K562 (cell line): ENCODE data around the gene LPGAT1. TPM values are rescaled to one million over a fixed set of nuclear protein-coding genes. Genes with fewer than 3 reads are reported as not detected.

Experiments
- ATF1 ChIP-seq, 2 experiments: fragments of 450-650 bp in 1 of 2; IDR thresholded peaks; 2 replicates each; pipeline ENCODE4 v1.6.1; 2016; ENCODE audit warnings: missing compliant biosample characterization in 1 of 2, missing genetic modification characterization in 1 of 2
- KLF10 ChIP-seq: fragments of 250-450 bp; sonication (Bioruptor Pico); IDR thresholded peaks from 2 replicates; pipeline ENCODE4 v1.6.1; 2021; ENCODE audit warnings: matching md5 sums
- MAFG ChIP-seq: fragments of 450-650 bp; conservative IDR thresholded peaks from 2 replicates; pipeline ENCODE4 v1.6.1; 2016; ENCODE audit warnings: missing genetic modification characterization, missing compliant biosample characterization
- NFE2 ChIP-seq: IDR thresholded peaks from 2 replicates; pipeline ENCODE4 v1.6.1; 2014; ENCODE audit warnings: antibody characterized with exemption, low read depth
- NFXL1 ChIP-seq: fragments of 450-650 bp; formaldehyde crosslinking; IDR thresholded peaks from 2 replicates; pipeline ENCODE4 v1.4.0; 2021; ENCODE audit warnings: mild to moderate bottlenecking
- PRPF4 ChIP-seq: fragments of 200-400 bp; formaldehyde crosslinking; IDR thresholded peaks from one replicate; pipeline ENCODE4 v1.6.1; 2017; ENCODE audit warnings: low read length, low read depth, mild to moderate bottlenecking; ENCODE audit not compliant: insufficient read depth, poor library complexity, severe bottlenecking
- RB1 ChIP-seq: fragments of 450-650 bp; IDR thresholded peaks from 2 replicates; pipeline ENCODE4 v1.6.1; 2017; ENCODE audit warnings: low read depth, mild to moderate bottlenecking
- RCOR1 ChIP-seq, 2 experiments: IDR thresholded peaks; 2 replicates each; pipeline ENCODE4 v1.6.1; 2012; ENCODE audit warnings: low read depth in 2 of 2, low read length in 2 of 2, borderline replicate concordance in 1 of 2, improper control_type of control experiment in 1 of 2
- STAG1 ChIP-seq: sonication (generic); formaldehyde crosslinking; IDR thresholded peaks from 2 replicates; pipeline ENCODE4 v1.5.0; 2020; ENCODE audit warnings: missing genetic modification reagents, borderline replicate concordance
- TRIM25 ChIP-seq: fragments of 450-650 bp; IDR thresholded peaks from 2 replicates; pipeline ENCODE4 v1.7.0; 2016; ENCODE audit warnings: borderline replicate concordance
- TSHZ1 ChIP-seq: fragments of 250-450 bp; sonication (Bioruptor Pico); IDR thresholded peaks from 2 replicates; pipeline ENCODE4 v1.4.0; 2020; ENCODE audit warnings: mild to moderate bottlenecking, moderate library complexity
- VEZF1 ChIP-seq: fragments of 200-800 bp; sonication (Bioruptor generic); IDR thresholded peaks from 2 replicates; pipeline ENCODE4 v1.6.1; 2017; ENCODE audit warnings: missing genetic modification characterization, missing compliant biosample characterization
- ZBTB17 ChIP-seq: fragments of 450-650 bp; formaldehyde crosslinking; IDR thresholded peaks from 2 replicates; pipeline ENCODE4 v1.4.0; 2020; ENCODE audit warnings: mild to moderate bottlenecking
- ZNF668 ChIP-seq: fragments of 250-450 bp; sonication (Bioruptor Pico); IDR thresholded peaks from 2 replicates; pipeline ENCODE4 v1.8.0; 2022; ENCODE audit warnings: mild to moderate bottlenecking, inconsistent platforms
- polyA plus RNA-seq, 8 experiments: library from polyadenylated mRNA; depleted of rRNA in 4 of 8; stranded (reverse) in 5 of 8; unstranded in 3 of 8; fragments of >200 nt; fragmentation: Nextera tagmentation in 2 of 8; fragmentation: Illumina TruSeq in 1 of 8; extraction: Ambion mirVana in 2 of 8; extraction: Trizol in 1 of 8; gene quantifications; 2 replicates each; pipeline versions ENCODE4 v1.2.1 to v1.2.3, GENCODE V29; 2011 to 2014; ENCODE audit warnings: inconsistent platforms in 1 of 8, missing spikeins in 1 of 8
- total RNA-seq, 7 experiments: library from RNA; depleted of rRNA in 6 of 7; stranded (reverse); fragments of >200 nt in 6 of 7; fragmentation: Illumina TruSeq in 2 of 7; extraction: Trizol in 2 of 7; gene quantifications; 2 replicates each; pipeline versions ENCODE4 v1.2.1 to v1.2.3, GENCODE V29; 2011 to 2021; ENCODE audit warnings: low replicate concordance in 1 of 7
- TF ChIP-seq, protein P1 (sequence below), 2 experiments: fragments of 200-800 bp in 1 of 2; sonication (Bioruptor generic) in 1 of 2; sonication (generic) in 1 of 2; formaldehyde crosslinking in 1 of 2; IDR thresholded peaks in 1 of 2; conservative IDR thresholded peaks in 1 of 2; 2 replicates each; pipeline versions ENCODE4 v1.5.0 to v1.6.1; 2016 to 2020; ENCODE audit warnings: missing compliant biosample characterization in 1 of 2, missing genetic modification characterization in 1 of 2, missing genetic modification reagents in 1 of 2

The LPGAT1 gene
- total and polyA plus RNA-seq, 9 of the 15 experiments (the other 6 are each of a cell fraction or from before 2014, with no cell fraction given): 5.7 to 31.4 (median 16.3) TPM

DNA sequence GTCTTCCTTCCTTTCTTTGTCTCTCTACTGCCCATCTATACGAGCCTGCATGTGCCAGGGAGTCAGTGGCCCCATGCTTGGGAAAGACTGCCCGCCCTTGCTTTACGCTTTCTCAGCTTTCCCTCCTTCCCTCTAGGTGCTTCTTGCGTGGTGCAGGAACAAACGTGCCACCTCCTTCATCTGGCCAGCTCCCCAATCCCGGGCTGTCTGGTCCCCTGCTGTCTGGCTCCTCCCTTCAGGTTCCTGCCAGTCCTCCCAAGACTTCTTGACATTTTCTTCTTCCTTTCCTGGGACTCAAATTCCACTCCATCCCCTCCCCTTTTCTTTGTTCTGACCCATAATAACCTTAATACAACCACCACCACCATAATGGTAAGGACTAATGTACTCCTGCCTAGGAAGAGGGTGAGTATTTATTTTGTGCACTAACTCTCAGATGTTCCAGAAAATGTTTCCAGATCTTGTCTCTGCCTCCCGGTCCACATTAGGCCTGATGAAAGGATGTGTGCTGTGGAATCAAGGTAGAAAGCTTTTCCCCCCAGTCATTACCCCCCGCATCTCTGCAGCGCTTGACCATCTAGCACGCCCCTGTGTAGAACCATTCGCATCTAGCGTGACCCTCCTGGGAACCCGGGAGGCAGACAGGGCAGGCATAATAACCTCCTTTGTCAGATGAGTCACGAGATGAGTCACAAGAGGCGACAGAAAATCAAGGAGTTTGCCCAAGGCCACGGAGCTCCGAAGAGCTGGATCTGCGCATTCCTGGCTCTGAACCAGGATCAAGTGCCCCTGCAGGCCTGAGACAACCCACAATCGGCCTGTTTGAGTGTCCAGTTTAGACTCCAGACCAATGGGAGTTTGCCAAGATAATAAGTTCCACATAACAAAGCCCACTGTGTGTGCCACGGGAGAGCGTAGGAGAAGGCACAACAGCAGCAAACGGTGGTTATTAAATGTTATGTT, 95.1 kb downstream of the LPGAT1 start (continued):
- no peak for TF ChIP-seq TRIM25
- 0 out of 2 replicates have a peak, but pooled peaks have one; percentile 15 for TF ChIP-seq VEZF1 (CRISPR knock-in tag)
- peak; percentile 54 for TF ChIP-seq ZBTB17
- TF ChIP-seq, protein P1, sequence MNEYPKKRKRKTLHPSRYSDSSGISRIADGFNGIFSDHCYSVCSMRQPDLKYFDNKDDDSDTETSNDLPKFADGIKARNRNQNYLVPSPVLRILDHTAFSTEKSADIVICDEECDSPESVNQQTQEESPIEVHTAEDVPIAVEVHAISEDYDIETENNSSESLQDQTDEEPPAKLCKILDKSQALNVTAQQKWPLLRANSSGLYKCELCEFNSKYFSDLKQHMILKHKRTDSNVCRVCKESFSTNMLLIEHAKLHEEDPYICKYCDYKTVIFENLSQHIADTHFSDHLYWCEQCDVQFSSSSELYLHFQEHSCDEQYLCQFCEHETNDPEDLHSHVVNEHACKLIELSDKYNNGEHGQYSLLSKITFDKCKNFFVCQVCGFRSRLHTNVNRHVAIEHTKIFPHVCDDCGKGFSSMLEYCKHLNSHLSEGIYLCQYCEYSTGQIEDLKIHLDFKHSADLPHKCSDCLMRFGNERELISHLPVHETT (CRISPR knock-in tag; conservative IDR thresholded peaks at IDR 0.05 in 1 of 2, IDR thresholded peaks at IDR 0.05 in 1 of 2): no peak
- TF ChIP-seq NFXL1: no peak
- TF ChIP-seq ATF1 (CRISPR knock-in tag; IDR thresholded peaks at IDR 0.05): no peak
- TF ChIP-seq ATF1 (tag; IDR thresholded peaks at IDR 0.05): peak; percentile 65
- no peak for TF ChIP-seq MAFG
- peak in 1 of 2 experiments; percentile 54; a peak in 1 of 4 replicates for TF ChIP-seq RCOR1 (IDR thresholded peaks at IDR 0.05; ENCODE audit: borderline replicate concordance in 1 of 2, low read depth in 2 of 2, low read length in 2 of 2)
- no peak for TF ChIP-seq PRPF4
- TF ChIP-seq KLF10 (CRISPR knock-in tag): no peak
- TF ChIP-seq TSHZ1 (CRISPR knock-in tag): no peak
- no peak for TF ChIP-seq ZNF668 (CRISPR knock-in tag)
- no peak for TF ChIP-seq STAG1
- 0 out of 2 replicates have a peak, but pooled peaks have one; percentile 17 for TF ChIP-seq NFE2
- TF ChIP-seq RB1: no peak
